SK-N-SH treated with all-trans-retinoic acid at 6 μM for 48 hours (cell line): ENCODE measurements around the gene FAM110D.

ENCODE experiments used
- ATAC-seq: fragments of 200-7000 bp; cut with Tn5 transposase; 3 replicates; pipeline ENCODE4 v1.9.1; 2020; ENCODE audit warnings: mild to moderate bottlenecking, moderate library complexity
- ARNTL ChIP-seq: fragments of 450-650 bp; formaldehyde crosslinking; IDR thresholded peaks from 2 replicates; pipeline ENCODE4 v1.5.0; 2020; ENCODE audit warnings: low read depth, mild to moderate bottlenecking, moderate library complexity, borderline replicate concordance
- BACH2 ChIP-seq: fragments of 250-450 bp; sonication (Bioruptor Pico); IDR thresholded peaks from 2 replicates; pipeline ENCODE4 v1.9.0; 2021; ENCODE audit warnings: mild to moderate bottlenecking, borderline replicate concordance
- CSDC2 ChIP-seq: fragments of 250-450 bp; sonication (Bioruptor Pico); IDR thresholded peaks from 2 replicates; pipeline ENCODE4 v1.5.0; 2020; ENCODE audit warnings: mild to moderate bottlenecking, moderate library complexity
- ESRRG ChIP-seq: fragments of 250-450 bp; sonication (Bioruptor Pico); IDR thresholded peaks from 2 replicates; pipeline ENCODE4 v1.6.1; 2021; ENCODE audit warnings: mild to moderate bottlenecking
- GLIS3 ChIP-seq: fragments of 250-450 bp; sonication (Bioruptor Pico); IDR thresholded peaks from 2 replicates; pipeline ENCODE4 v1.5.0; 2020; ENCODE audit warnings: mild to moderate bottlenecking, moderate library complexity
- ISL1 ChIP-seq: fragments of 250-450 bp; sonication (Bioruptor Pico); IDR thresholded peaks from 2 replicates; pipeline ENCODE4 v2.1.2; 2022; ENCODE audit warnings: mild to moderate bottlenecking, moderate library complexity
- OSR1 ChIP-seq: fragments of 250-450 bp; sonication (Bioruptor Pico); IDR thresholded peaks from 2 replicates; pipeline ENCODE4 v1.8.0; 2022; ENCODE audit warnings: moderate library complexity, mild to moderate bottlenecking, inconsistent platforms
- PPARA ChIP-seq: fragments of 250-450 bp; sonication (Bioruptor Pico); IDR thresholded peaks from 2 replicates; pipeline ENCODE4 v1.5.0; 2020; ENCODE audit warnings: mild to moderate bottlenecking, borderline replicate concordance
- RARB ChIP-seq: fragments of 250-450 bp; sonication (Bioruptor Pico); IDR thresholded peaks from 2 replicates; pipeline ENCODE4 v1.8.0; 2021; ENCODE audit warnings: mild to moderate bottlenecking, moderate library complexity
- SNAI2 ChIP-seq: fragments of 250-450 bp; sonication (Bioruptor Pico); IDR thresholded peaks from 2 replicates; pipeline ENCODE4 v1.5.0; 2020; ENCODE audit warnings: mild to moderate bottlenecking, moderate library complexity
- TCF4 ChIP-seq: fragments of 250-450 bp; sonication (Bioruptor Pico); IDR thresholded peaks from 2 replicates; pipeline ENCODE4 v1.8.0; 2021; ENCODE audit warnings: mild to moderate bottlenecking, moderate library complexity, borderline replicate concordance
- TOX ChIP-seq: fragments of 250-450 bp; sonication (Bioruptor Pico); IDR thresholded peaks from 2 replicates; pipeline ENCODE4 v1.8.0; 2021; ENCODE audit warnings: mild to moderate bottlenecking, moderate library complexity, borderline replicate concordance
- ZC3H10 ChIP-seq: fragments of 250-450 bp; sonication (Bioruptor Pico); IDR thresholded peaks from 2 replicates; pipeline ENCODE4 v1.5.1; 2021; ENCODE audit warnings: mild to moderate bottlenecking, moderate library complexity
- ZFP3 ChIP-seq: fragments of 250-450 bp; sonication (Bioruptor Pico); IDR thresholded peaks from 2 replicates; pipeline ENCODE4 v1.5.0; 2020; ENCODE audit warnings: mild to moderate bottlenecking, moderate library complexity
- ZFP30 ChIP-seq: fragments of 450-650 bp; formaldehyde crosslinking; IDR thresholded peaks from 2 replicates; pipeline ENCODE4 v1.5.0; 2022; ENCODE audit warnings: mild to moderate bottlenecking, moderate library complexity
- ZNF70 ChIP-seq: fragments of 450-650 bp; formaldehyde crosslinking; IDR thresholded peaks from 2 replicates; pipeline ENCODE4 v1.5.0; 2020; ENCODE audit warnings: mild to moderate bottlenecking, moderate library complexity
- ZNF8 ChIP-seq: fragments of 450-650 bp; formaldehyde crosslinking; IDR thresholded peaks from 2 replicates; pipeline ENCODE4 v1.5.0; 2020; ENCODE audit warnings: mild to moderate bottlenecking, moderate library complexity
- TF ChIP-seq, protein P1 (sequence below): fragments of 250-450 bp; sonication (Bioruptor Pico); IDR thresholded peaks from 2 replicates; pipeline ENCODE4 v1.8.0; 2020; ENCODE audit warnings: mild to moderate bottlenecking, moderate library complexity, borderline replicate concordance
- TF ChIP-seq, protein P2 (sequence below): fragments of 250-450 bp; sonication (Bioruptor Pico); IDR thresholded peaks from 2 replicates; pipeline ENCODE4 v1.5.1; 2020; ENCODE audit warnings: low read depth, mild to moderate bottlenecking, moderate library complexity
- TF ChIP-seq, protein P3 (sequence below): fragments of 250-450 bp; sonication (Bioruptor Pico); IDR thresholded peaks from 2 replicates; pipeline ENCODE4 v1.5.0; 2020; ENCODE audit warnings: mild to moderate bottlenecking, moderate library complexity
- TF ChIP-seq, protein P4 (sequence below): fragments of 250-450 bp; sonication (Bioruptor Pico); IDR thresholded peaks from 2 replicates; pipeline ENCODE4 v1.5.1; 2021; ENCODE audit warnings: mild to moderate bottlenecking, moderate library complexity
- TF ChIP-seq, protein P5 (sequence below): fragments of 250-450 bp; sonication (Bioruptor Pico); IDR thresholded peaks from 2 replicates; pipeline ENCODE4 v1.8.0; 2021; ENCODE audit warnings: low read depth, mild to moderate bottlenecking, moderate library complexity, borderline replicate concordance

Gene FAM110D

DNA sequence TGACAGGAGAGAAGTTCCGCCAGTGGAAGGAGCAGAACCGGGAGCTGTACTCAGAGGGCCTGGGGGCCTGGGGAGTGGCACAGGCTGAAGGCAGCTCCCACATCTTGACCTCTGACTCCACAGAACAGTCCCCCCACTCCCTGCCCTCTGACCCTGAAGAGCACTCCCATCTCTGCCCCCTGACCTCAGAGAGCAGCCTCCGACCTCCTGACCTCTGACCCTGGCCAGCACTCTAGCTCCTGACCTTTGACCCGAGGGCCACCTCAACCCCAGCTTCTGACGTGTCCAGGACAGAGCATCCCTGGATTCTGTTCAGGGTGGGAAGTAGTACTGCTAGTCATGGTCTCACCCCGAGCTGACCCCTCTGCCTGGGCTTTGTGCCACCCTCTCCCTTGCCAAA, 30.5 kb downstream of the FAM110D start:
- no peak for TF ChIP-seq GLIS3 (CRISPR knock-in tag)
- no peak for TF ChIP-seq ZFP3
- no peak for TF ChIP-seq ZC3H10 (CRISPR knock-in tag)
- no peak for TF ChIP-seq TOX
- no peak for TF ChIP-seq RARB (CRISPR knock-in tag)
- no peak for TF ChIP-seq TCF4 (CRISPR knock-in tag)
- no peak for TF ChIP-seq ZFP30 (CRISPR knock-in tag)
- TF ChIP-seq, protein P1, sequence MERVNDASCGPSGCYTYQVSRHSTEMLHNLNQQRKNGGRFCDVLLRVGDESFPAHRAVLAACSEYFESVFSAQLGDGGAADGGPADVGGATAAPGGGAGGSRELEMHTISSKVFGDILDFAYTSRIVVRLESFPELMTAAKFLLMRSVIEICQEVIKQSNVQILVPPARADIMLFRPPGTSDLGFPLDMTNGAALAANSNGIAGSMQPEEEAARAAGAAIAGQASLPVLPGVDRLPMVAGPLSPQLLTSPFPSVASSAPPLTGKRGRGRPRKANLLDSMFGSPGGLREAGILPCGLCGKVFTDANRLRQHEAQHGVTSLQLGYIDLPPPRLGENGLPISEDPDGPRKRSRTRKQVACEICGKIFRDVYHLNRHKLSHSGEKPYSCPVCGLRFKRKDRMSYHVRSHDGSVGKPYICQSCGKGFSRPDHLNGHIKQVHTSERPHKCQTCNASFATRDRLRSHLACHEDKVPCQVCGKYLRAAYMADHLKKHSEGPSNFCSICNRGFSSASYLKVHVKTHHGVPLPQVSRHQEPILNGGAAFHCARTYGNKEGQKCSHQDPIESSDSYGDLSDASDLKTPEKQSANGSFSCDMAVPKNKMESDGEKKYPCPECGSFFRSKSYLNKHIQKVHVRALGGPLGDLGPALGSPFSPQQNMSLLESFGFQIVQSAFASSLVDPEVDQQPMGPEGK = no peak
- TF ChIP-seq ZNF8 = no peak
- no peak for ATAC-seq

DNA sequence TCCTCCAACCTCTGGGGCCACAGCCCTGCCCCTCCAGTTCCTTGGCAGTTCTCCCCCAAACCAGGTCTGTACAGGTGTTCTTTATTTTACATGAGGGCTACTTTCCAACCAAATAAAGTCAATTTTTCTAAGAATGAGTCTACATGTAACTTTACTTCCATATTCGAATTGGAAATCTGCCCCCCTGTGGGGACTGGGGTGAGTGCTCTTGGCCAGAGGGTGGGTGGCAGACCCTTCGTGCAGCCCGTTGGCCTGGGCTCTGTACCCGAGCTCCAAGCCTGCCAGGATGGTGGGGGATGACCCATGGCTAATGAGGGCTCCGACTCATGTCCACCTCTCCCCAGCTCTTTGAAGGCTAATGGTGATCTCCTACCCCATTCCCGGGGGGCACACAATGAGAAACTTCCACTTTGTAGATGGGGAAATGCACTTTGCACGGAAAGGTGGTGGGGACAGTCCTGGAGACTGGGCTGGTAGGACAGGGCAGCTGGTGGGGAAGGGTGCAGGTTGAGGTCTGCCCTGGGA, 30.9 kb downstream of the FAM110D start:
- TF ChIP-seq SNAI2 = no peak
- TF ChIP-seq CSDC2 (CRISPR knock-in tag) = no peak
- no peak for TF ChIP-seq RARB (CRISPR knock-in tag)
- TF ChIP-seq OSR1 (CRISPR knock-in tag) = no peak
- no peak for TF ChIP-seq ZNF70 (CRISPR knock-in tag)
- TF ChIP-seq, protein P2, sequence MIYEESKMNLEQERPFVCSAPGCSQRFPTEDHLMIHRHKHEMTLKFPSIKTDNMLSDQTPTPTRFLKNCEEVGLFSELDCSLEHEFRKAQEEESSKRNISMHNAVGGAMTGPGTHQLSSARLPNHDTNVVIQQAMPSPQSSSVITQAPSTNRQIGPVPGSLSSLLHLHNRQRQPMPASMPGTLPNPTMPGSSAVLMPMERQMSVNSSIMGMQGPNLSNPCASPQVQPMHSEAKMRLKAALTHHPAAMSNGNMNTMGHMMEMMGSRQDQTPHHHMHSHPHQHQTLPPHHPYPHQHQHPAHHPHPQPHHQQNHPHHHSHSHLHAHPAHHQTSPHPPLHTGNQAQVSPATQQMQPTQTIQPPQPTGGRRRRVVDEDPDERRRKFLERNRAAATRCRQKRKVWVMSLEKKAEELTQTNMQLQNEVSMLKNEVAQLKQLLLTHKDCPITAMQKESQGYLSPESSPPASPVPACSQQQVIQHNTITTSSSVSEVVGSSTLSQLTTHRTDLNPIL (CRISPR knock-in tag) = no peak
- TF ChIP-seq, protein P1 = no peak
- no peak for TF ChIP-seq ISL1 (CRISPR knock-in tag)
- no peak for TF ChIP-seq ESRRG (CRISPR knock-in tag)
- TF ChIP-seq ZNF8 = no peak
- TF ChIP-seq ZFP3 = no peak
- TF ChIP-seq ARNTL = no peak
- no peak for TF ChIP-seq PPARA
- no peak for TF ChIP-seq TCF4 (CRISPR knock-in tag)
- TF ChIP-seq, protein P3, sequence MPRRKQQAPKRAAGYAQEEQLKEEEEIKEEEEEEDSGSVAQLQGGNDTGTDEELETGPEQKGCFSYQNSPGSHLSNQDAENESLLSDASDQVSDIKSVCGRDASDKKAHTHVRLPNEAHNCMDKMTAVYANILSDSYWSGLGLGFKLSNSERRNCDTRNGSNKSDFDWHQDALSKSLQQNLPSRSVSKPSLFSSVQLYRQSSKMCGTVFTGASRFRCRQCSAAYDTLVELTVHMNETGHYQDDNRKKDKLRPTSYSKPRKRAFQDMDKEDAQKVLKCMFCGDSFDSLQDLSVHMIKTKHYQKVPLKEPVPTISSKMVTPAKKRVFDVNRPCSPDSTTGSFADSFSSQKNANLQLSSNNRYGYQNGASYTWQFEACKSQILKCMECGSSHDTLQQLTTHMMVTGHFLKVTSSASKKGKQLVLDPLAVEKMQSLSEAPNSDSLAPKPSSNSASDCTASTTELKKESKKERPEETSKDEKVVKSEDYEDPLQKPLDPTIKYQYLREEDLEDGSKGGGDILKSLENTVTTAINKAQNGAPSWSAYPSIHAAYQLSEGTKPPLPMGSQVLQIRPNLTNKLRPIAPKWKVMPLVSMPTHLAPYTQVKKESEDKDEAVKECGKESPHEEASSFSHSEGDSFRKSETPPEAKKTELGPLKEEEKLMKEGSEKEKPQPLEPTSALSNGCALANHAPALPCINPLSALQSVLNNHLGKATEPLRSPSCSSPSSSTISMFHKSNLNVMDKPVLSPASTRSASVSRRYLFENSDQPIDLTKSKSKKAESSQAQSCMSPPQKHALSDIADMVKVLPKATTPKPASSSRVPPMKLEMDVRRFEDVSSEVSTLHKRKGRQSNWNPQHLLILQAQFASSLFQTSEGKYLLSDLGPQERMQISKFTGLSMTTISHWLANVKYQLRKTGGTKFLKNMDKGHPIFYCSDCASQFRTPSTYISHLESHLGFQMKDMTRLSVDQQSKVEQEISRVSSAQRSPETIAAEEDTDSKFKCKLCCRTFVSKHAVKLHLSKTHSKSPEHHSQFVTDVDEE (CRISPR knock-in tag) = no peak
- no peak for TF ChIP-seq ZFP30 (CRISPR knock-in tag)
- no peak for TF ChIP-seq ZC3H10 (CRISPR knock-in tag)
- no peak for TF ChIP-seq BACH2
- TF ChIP-seq, protein P4, sequence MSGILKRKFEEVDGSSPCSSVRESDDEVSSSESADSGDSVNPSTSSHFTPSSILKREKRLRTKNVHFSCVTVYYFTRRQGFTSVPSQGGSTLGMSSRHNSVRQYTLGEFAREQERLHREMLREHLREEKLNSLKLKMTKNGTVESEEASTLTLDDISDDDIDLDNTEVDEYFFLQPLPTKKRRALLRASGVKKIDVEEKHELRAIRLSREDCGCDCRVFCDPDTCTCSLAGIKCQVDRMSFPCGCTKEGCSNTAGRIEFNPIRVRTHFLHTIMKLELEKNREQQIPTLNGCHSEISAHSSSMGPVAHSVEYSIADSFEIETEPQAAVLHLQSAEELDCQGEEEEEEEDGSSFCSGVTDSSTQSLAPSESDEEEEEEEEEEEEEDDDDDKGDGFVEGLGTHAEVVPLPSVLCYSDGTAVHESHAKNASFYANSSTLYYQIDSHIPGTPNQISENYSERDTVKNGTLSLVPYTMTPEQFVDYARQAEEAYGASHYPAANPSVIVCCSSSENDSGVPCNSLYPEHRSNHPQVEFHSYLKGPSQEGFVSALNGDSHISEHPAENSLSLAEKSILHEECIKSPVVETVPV = no peak
- no peak for ATAC-seq

DNA sequence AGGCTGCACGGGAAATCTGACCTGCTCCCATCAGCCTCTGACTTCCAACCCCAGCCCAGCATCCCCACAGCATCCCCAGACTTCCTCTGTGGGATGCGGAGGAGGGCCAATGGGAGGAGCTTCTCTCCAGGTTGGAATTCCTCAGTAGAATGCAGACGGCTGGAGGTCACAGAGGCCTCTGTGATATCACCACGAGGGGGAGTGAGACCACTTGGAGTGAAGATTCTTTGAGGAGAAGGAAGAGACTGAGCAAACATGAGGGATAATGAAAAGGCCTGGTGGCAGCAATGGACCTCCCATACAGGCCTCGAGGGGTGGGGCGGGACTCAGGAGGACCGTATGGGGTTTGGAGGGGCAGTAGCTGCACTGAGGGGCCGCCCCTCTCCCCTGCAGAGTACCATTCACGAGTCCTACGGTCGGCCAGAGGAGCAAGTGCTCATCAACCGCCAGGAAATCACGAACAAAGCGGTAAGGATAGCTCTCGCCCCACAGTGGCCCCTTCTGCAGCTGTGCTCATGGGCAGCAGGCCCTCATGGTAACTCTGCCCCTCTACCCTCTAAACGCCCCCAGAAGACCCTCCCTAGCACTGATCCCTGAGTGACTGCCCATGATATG, 31.6 kb downstream of the FAM110D start, which contains the start of gene CATSPER4:
CATSPER4 (plus strand) TSS at position 230 of the 615 bp plus-strand sequence; CDS start at position 256, 26 bp downstream.
- ATAC-seq = peak; percentile 66
- TF ChIP-seq, protein P5, sequence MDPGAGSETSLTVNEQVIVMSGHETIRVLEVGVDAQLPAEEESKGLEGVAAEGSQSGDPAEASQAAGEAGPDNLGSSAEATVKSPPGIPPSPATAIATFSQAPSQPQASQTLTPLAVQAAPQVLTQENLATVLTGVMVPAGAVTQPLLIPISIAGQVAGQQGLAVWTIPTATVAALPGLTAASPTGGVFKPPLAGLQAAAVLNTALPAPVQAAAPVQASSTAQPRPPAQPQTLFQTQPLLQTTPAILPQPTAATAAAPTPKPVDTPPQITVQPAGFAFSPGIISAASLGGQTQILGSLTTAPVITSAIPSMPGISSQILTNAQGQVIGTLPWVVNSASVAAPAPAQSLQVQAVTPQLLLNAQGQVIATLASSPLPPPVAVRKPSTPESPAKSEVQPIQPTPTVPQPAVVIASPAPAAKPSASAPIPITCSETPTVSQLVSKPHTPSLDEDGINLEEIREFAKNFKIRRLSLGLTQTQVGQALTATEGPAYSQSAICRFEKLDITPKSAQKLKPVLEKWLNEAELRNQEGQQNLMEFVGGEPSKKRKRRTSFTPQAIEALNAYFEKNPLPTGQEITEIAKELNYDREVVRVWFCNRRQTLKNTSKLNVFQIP (CRISPR knock-in tag) = no peak
- no peak for TF ChIP-seq ZFP3
- TF ChIP-seq ISL1 (CRISPR knock-in tag) = no peak
- no peak for TF ChIP-seq PPARA
- TF ChIP-seq ESRRG (CRISPR knock-in tag) = no peak
- TF ChIP-seq TOX = no peak
- no peak for TF ChIP-seq ZNF8
- no peak for TF ChIP-seq CSDC2 (CRISPR knock-in tag)
- TF ChIP-seq, protein P3 (CRISPR knock-in tag) = no peak
- TF ChIP-seq, protein P4 = no peak
- no peak for TF ChIP-seq ZNF70 (CRISPR knock-in tag)
